ENCODE measurements around the gene ZCCHC17. TPM values are rescaled to one million over a fixed set of nuclear protein-coding genes. Genes with fewer than 3 reads are reported as not detected.
A peak's percentile ranks its signal among the peaks of the same experiment; 100 is the strongest.
"Not testable (repeated sequence)": the region's sequence is repeated elsewhere in the genome, so short reads cannot be mapped to it uniquely, and the experiment has no call there.

The ZCCHC17 gene
- polyA plus RNA-seq (2013, experiment 1 of 2) = 45.0 TPM
- 47.0 TPM for polyA plus RNA-seq (2013, experiment 2 of 2)

GRCh38 chr1:31296486-31297276, at the start of gene ZCCHC17, which contains the start of gene SNRNP40:
Gene ZCCHC17, plus strand, starts transcription at chr1:31297032. Its CDS starts 13,067 bp downstream, at chr1:31310099.
Gene SNRNP40, minus strand, starts transcription at chr1:31296788. Its CDS starts 37 bp downstream, at chr1:31296751.
- WGBS = under 1% methylated on average over 53 of the region's 53 CpGs
- Histone ChIP-seq H3K9me3 (ENCODE audit: insufficient read depth, low read depth, low read length) (no peaks in the 10 kb centered on the region), H3K27me3 (ENCODE audit: insufficient read depth, low read length) (no peaks in the 10 kb centered on the region), H3K27ac (ENCODE audit: low read depth, low read length) (peak within 1 kb of the TSS; percentile 85), H3K9ac (ENCODE audit: low read depth, low read length) (peak within 1 kb of the TSS; percentile 97), H3K4me3 (ENCODE audit: low read length) (peak within 1 kb of the TSS; percentile 87), H3K4me1 (ENCODE audit: insufficient read depth, low read length) (no peaks in the 10 kb centered on the region), H3K36me3 (ENCODE audit: insufficient read depth, low read length) (peaks cover 29% of the 10 kb centered on the region)

GRCh38 chr1:31248276-31248675, 48.6 kb upstream of the ZCCHC17 start:
- Histone ChIP-seq H3K9ac (ENCODE audit: low read depth, low read length) (no peak overlapping the region), H3K36me3 (ENCODE audit: insufficient read depth, low read length) (no peaks in the 10 kb centered on the region), H3K27ac (ENCODE audit: low read depth, low read length) (no peak overlapping the region), H3K4me1 (ENCODE audit: insufficient read depth, low read length) (no peaks in the 10 kb centered on the region), H3K27me3 (ENCODE audit: insufficient read depth, low read length) (no peaks in the 10 kb centered on the region), H3K9me3 (ENCODE audit: insufficient read depth, low read depth, low read length) (no peaks in the 10 kb centered on the region), H3K4me3 (ENCODE audit: low read length) (no peak overlapping the region)
- WGBS = 87% methylated on average over 4 of the region's 4 CpGs

- Histone ChIP-seq H3K36me3 (ENCODE audit: insufficient read depth, low read length) (no peaks in the 10 kb centered on the region), H3K27me3 (ENCODE audit: insufficient read depth, low read length) (no peaks in the 10 kb centered on the region), H3K27ac (ENCODE audit: low read depth, low read length) (no peak overlapping the region), H3K9ac (ENCODE audit: low read depth, low read length) (no peak overlapping the region), H3K4me1 (ENCODE audit: insufficient read depth, low read length) (no peaks in the 10 kb centered on the region), H3K4me3 (ENCODE audit: low read length) (no peak overlapping the region), H3K9me3 (ENCODE audit: insufficient read depth, low read depth, low read length) (no peaks in the 10 kb centered on the region)
- WGBS = 91% methylated on average over 3 of the region's 3 CpGs
These were observed 47.0 kb upstream of the ZCCHC17 start for GRCh38 chr1:31249854-31250253.

GRCh38 chr1:31257213-31257612, 39.6 kb upstream of the ZCCHC17 start:
- H3K4me1 ChIP-seq (ENCODE audit: insufficient read depth, low read length) = no peaks in the 10 kb centered on the region
- WGBS = 77% methylated on average over 1 of the region's 1 CpG
- no peaks in the 10 kb centered on the region for H3K27me3 ChIP-seq (ENCODE audit: insufficient read depth, low read length)

GRCh38 chr1:31258581-31258980, 38.3 kb upstream of the ZCCHC17 start:
- WGBS = 90% methylated on average over 1 of the region's 1 CpG
- no peak overlapping the region for H3K27ac ChIP-seq (ENCODE audit: low read depth, low read length)

More at GRCh38 chr1:31257213-31257612, 39.6 kb upstream of the ZCCHC17 start:
- Histone ChIP-seq H3K36me3 (ENCODE audit: insufficient read depth, low read length) (peaks cover 54% of the 10 kb centered on the region), H3K4me3 (ENCODE audit: low read length) (no peak overlapping the region), H3K9ac (ENCODE audit: low read depth, low read length) (no peak overlapping the region), H3K27ac (ENCODE audit: low read depth, low read length) (no peak overlapping the region), H3K9me3 (ENCODE audit: insufficient read depth, low read depth, low read length) (no peaks in the 10 kb centered on the region)

GRCh38 chr1:31259746-31260145, 37.1 kb upstream of the ZCCHC17 start:
- no peak overlapping the region for H3K4me3 ChIP-seq (ENCODE audit: low read length)
- H3K4me1 ChIP-seq (ENCODE audit: insufficient read depth, low read length) = no peaks in the 10 kb centered on the region
- H3K36me3 ChIP-seq (ENCODE audit: insufficient read depth, low read length) = peaks cover 79% of the 10 kb centered on the region
- WGBS = 98% methylated on average over 3 of the region's 3 CpGs
- no peaks in the 10 kb centered on the region for H3K27me3 ChIP-seq (ENCODE audit: insufficient read depth, low read length)
- H3K27ac ChIP-seq (ENCODE audit: low read depth, low read length) = no peak overlapping the region
- H3K9me3 ChIP-seq (ENCODE audit: insufficient read depth, low read depth, low read length) = no peaks in the 10 kb centered on the region
- no peak overlapping the region for H3K9ac ChIP-seq (ENCODE audit: low read depth, low read length)

More at GRCh38 chr1:31258581-31258980, 38.3 kb upstream of the ZCCHC17 start:
- H3K27me3 ChIP-seq (ENCODE audit: insufficient read depth, low read length) = no peaks in the 10 kb centered on the region
- no peaks in the 10 kb centered on the region for H3K4me1 ChIP-seq (ENCODE audit: insufficient read depth, low read length)
- no peaks in the 10 kb centered on the region for H3K9me3 ChIP-seq (ENCODE audit: insufficient read depth, low read depth, low read length)
- H3K4me3 ChIP-seq (ENCODE audit: low read length) = no peak overlapping the region
- no peak overlapping the region for H3K9ac ChIP-seq (ENCODE audit: low read depth, low read length)
- H3K36me3 ChIP-seq (ENCODE audit: insufficient read depth, low read length) = peaks cover 67% of the 10 kb centered on the region

- 98% methylated on average over 3 of the region's 3 CpGs for WGBS
- Histone ChIP-seq H3K9me3 (ENCODE audit: insufficient read depth, low read depth, low read length) (no peaks in the 10 kb centered on the region), H3K9ac (ENCODE audit: low read depth, low read length) (no peak overlapping the region), H3K36me3 (ENCODE audit: insufficient read depth, low read length) (peaks cover 96% of the 10 kb centered on the region), H3K4me1 (ENCODE audit: insufficient read depth, low read length) (no peaks in the 10 kb centered on the region), H3K27me3 (ENCODE audit: insufficient read depth, low read length) (no peaks in the 10 kb centered on the region), H3K27ac (ENCODE audit: low read depth, low read length) (no peak overlapping the region), H3K4me3 (ENCODE audit: low read length) (no peak overlapping the region)
These were observed 34.9 kb upstream of the ZCCHC17 start for GRCh38 chr1:31261916-31262315.

GRCh38 chr1:31262393-31262792, 34.4 kb upstream of the ZCCHC17 start:
- not testable (repeated sequence) for H3K4me3 ChIP-seq (ENCODE audit: low read length); H3K4me1 ChIP-seq (ENCODE audit: insufficient read depth, low read length); H3K27me3 ChIP-seq (ENCODE audit: insufficient read depth, low read length); H3K9me3 ChIP-seq (ENCODE audit: insufficient read depth, low read depth, low read length); H3K27ac ChIP-seq (ENCODE audit: low read depth, low read length); H3K9ac ChIP-seq (ENCODE audit: low read depth, low read length)
- peaks cover 96% of the 10 kb centered on the region for H3K36me3 ChIP-seq (ENCODE audit: insufficient read depth, low read length)
- WGBS = 98% methylated on average over 3 of the region's 5 CpGs

GRCh38 chr1:31263408-31263807, 33.4 kb upstream of the ZCCHC17 start:
- no peaks in the 10 kb centered on the region for H3K4me1 ChIP-seq (ENCODE audit: insufficient read depth, low read length)
- H3K9ac ChIP-seq (ENCODE audit: low read depth, low read length) = no peak overlapping the region
- no peaks in the 10 kb centered on the region for H3K9me3 ChIP-seq (ENCODE audit: insufficient read depth, low read depth, low read length)
- H3K27ac ChIP-seq (ENCODE audit: low read depth, low read length) = no peak overlapping the region
- WGBS = 97% methylated on average over 3 of the region's 3 CpGs
- H3K4me3 ChIP-seq (ENCODE audit: low read length) = no peak overlapping the region
- no peaks in the 10 kb centered on the region for H3K27me3 ChIP-seq (ENCODE audit: insufficient read depth, low read length)
- H3K36me3 ChIP-seq (ENCODE audit: insufficient read depth, low read length) = peaks cover 95% of the 10 kb centered on the region

- Histone ChIP-seq H3K4me1 (ENCODE audit: insufficient read depth, low read length) (no peaks in the 10 kb centered on the region), H3K4me3 (ENCODE audit: low read length) (no peak overlapping the region), H3K36me3 (ENCODE audit: insufficient read depth, low read length) (peaks cover 96% of the 10 kb centered on the region), H3K9ac (ENCODE audit: low read depth, low read length) (no peak overlapping the region), H3K27me3 (ENCODE audit: insufficient read depth, low read length) (no peaks in the 10 kb centered on the region), H3K27ac (ENCODE audit: low read depth, low read length) (no peak overlapping the region), H3K9me3 (ENCODE audit: insufficient read depth, low read depth, low read length) (no peaks in the 10 kb centered on the region)
- 100% methylated on average over 1 of the region's 1 CpG for WGBS
These were observed 31.9 kb upstream of the ZCCHC17 start for GRCh38 chr1:31264790-31265386.

- peaks cover 98% of the 10 kb centered on the region for H3K36me3 ChIP-seq (ENCODE audit: insufficient read depth, low read length)
- 98% methylated on average over 2 of the region's 2 CpGs for WGBS
- no peaks in the 10 kb centered on the region for H3K9me3 ChIP-seq (ENCODE audit: insufficient read depth, low read depth, low read length)
- no peak overlapping the region for H3K4me3 ChIP-seq (ENCODE audit: low read length)
- no peaks in the 10 kb centered on the region for H3K4me1 ChIP-seq (ENCODE audit: insufficient read depth, low read length)
- H3K9ac ChIP-seq (ENCODE audit: low read depth, low read length) = no peak overlapping the region
- no peak overlapping the region for H3K27ac ChIP-seq (ENCODE audit: low read depth, low read length)
- H3K27me3 ChIP-seq (ENCODE audit: insufficient read depth, low read length) = no peaks in the 10 kb centered on the region
These were observed 30.3 kb upstream of the ZCCHC17 start for GRCh38 chr1:31266547-31266946.

All from HUES64 (cell line).